ENCODE data around the gene EHBP1.

The EHBP1 gene

DNA sequence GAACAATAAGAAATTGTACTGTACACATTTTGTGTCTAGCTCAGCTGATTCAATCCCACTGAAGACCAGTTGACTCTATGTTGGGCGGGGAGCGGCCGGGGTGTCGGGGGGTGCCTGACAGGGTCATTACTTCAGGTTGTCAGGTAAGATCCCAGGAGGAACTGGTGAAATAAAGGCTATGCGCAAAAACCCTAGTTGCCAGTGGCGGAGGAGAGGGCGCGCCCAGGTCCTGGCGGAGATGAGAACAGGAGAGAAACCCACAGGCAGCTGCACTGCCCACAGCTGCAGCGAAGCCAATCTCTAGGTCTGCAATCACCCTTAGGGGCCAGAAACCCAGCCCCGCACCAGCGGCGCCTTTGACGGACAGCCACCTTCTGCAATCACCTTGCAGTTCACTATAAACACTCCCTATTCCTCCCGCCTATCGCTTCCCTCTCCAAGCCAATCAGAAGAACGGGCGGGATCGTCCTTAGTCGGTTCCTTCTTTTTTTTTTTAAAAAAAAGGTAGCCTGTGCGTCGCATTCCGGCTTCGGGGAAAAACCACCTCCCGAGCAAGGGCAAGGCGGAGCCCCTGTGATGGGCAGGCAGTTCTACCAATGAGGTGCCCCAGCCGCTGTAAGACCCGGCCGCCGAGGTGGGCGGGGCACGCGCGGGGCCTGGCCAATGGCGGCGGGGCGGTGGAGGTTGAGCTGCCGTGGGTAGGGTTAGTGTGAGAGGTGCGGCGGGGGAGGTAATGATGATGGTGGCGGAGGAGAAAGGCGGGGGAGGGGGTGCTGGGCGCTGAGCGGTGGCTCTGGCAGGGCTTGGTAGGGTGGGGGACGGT lies at the start of gene EHBP1:
Gene EHBP1 (plus strand): TSS at position 707 of the 823 bp plus-strand sequence. CDS start 1,479 bp downstream, outside the sequence.
- Histone ChIP-seq H3K4me1 (peaks cover 3% of the 10 kb centered on the region), H3K36me3 (ENCODE audit: control insufficient read depth, insufficient read depth, low read length) (no peaks in the 10 kb centered on the region), H3K9me3 (ENCODE audit: control insufficient read depth, low read length) (no peaks in the 10 kb centered on the region), H3K27me3 (ENCODE audit: control insufficient read depth, insufficient read depth, low read length) (no peaks in the 10 kb centered on the region), H3K27ac (peak within 1 kb of the TSS; percentile 78), H2AFZ (peak within 1 kb of the TSS; percentile 95), H3K79me2 (peaks cover 14% of the 10 kb centered on the region), H3K4me2 (ENCODE audit: low read length) (peak within 1 kb of the TSS; percentile 89), H3K9ac (peak within 1 kb of the TSS; percentile 53), H3K4me3 (ENCODE audit: low read depth, low read length) (peak within 1 kb of the TSS; percentile 93)
- TF ChIP-seq, protein P1, sequence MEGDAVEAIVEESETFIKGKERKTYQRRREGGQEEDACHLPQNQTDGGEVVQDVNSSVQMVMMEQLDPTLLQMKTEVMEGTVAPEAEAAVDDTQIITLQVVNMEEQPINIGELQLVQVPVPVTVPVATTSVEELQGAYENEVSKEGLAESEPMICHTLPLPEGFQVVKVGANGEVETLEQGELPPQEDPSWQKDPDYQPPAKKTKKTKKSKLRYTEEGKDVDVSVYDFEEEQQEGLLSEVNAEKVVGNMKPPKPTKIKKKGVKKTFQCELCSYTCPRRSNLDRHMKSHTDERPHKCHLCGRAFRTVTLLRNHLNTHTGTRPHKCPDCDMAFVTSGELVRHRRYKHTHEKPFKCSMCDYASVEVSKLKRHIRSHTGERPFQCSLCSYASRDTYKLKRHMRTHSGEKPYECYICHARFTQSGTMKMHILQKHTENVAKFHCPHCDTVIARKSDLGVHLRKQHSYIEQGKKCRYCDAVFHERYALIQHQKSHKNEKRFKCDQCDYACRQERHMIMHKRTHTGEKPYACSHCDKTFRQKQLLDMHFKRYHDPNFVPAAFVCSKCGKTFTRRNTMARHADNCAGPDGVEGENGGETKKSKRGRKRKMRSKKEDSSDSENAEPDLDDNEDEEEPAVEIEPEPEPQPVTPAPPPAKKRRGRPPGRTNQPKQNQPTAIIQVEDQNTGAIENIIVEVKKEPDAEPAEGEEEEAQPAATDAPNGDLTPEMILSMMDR (IDR thresholded peaks at IDR 0.05) = no peak

- Histone ChIP-seq H3K9ac (no peak overlapping the region), H3K36me3 (ENCODE audit: control insufficient read depth, insufficient read depth, low read length) (no peaks in the 10 kb centered on the region), H3K27me3 (ENCODE audit: control insufficient read depth, insufficient read depth, low read length) (no peaks in the 10 kb centered on the region), H2AFZ (no peak overlapping the region), H3K9me3 (ENCODE audit: control insufficient read depth, low read length) (no peaks in the 10 kb centered on the region), H3K27ac (no peak overlapping the region), H3K4me1 (no peaks in the 10 kb centered on the region), H3K79me2 (no peaks in the 10 kb centered on the region), H3K4me3 (ENCODE audit: low read depth, low read length) (no peak overlapping the region), H3K4me2 (ENCODE audit: low read length) (no peak overlapping the region)
- TF ChIP-seq, protein P1 (IDR thresholded peaks at IDR 0.05) = no peak
Measured at GRCh38 chr2:62657783-62658182, 47.7 kb upstream of the EHBP1 start.

DNA sequence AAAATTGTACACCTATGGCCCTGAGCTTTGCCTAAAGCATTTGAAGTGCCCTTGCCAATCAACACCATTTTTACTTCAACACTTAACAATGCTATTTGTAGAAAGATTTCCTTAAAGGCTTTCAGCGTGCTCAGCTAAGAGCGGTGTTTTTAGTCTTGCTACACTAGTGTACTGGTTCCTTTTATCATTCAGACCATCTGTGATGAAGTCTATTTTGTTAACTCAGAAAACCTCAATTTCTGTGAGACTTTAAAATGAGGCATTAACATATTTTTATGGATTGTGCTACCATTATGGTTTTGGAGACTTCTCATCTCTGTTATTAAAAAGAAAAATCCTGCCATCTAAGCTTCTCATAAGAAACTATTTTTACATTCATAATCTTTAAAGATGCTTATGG lies 46.6 kb upstream of the EHBP1 start:
- Histone ChIP-seq H3K4me2 (ENCODE audit: low read length) (no peak overlapping the region), H3K27ac (no peak overlapping the region), H3K9me3 (ENCODE audit: control insufficient read depth, low read length) (no peaks in the 10 kb centered on the region), H3K4me1 (no peaks in the 10 kb centered on the region), H2AFZ (no peak overlapping the region), H3K27me3 (ENCODE audit: control insufficient read depth, insufficient read depth, low read length) (no peaks in the 10 kb centered on the region), H3K4me3 (ENCODE audit: low read depth, low read length) (no peak overlapping the region), H3K9ac (no peak overlapping the region), H3K36me3 (ENCODE audit: control insufficient read depth, insufficient read depth, low read length) (no peaks in the 10 kb centered on the region), H3K79me2 (no peaks in the 10 kb centered on the region)
- TF ChIP-seq, protein P1 (IDR thresholded peaks at IDR 0.05) = no peak

- Histone ChIP-seq H3K36me3 (ENCODE audit: control insufficient read depth, insufficient read depth, low read length) (no peaks in the 10 kb centered on the region), H3K27me3 (ENCODE audit: control insufficient read depth, insufficient read depth, low read length) (no peaks in the 10 kb centered on the region), H3K4me1 (no peaks in the 10 kb centered on the region), H3K4me3 (ENCODE audit: low read depth, low read length) (no peak overlapping the region), H3K9me3 (ENCODE audit: control insufficient read depth, low read length) (no peaks in the 10 kb centered on the region), H2AFZ (no peak overlapping the region), H3K4me2 (ENCODE audit: low read length) (no peak overlapping the region), H3K27ac (no peak overlapping the region), H3K79me2 (no peaks in the 10 kb centered on the region), H3K9ac (no peak overlapping the region)
- TF ChIP-seq, protein P1 (IDR thresholded peaks at IDR 0.05) = no peak
Measured at GRCh38 chr2:62660087-62660486, 45.4 kb upstream of the EHBP1 start.

All from parathyroid adenoma (tissue), 2 donors.